Tibial nerve (tissue), 4 donors: ENCODE measurements around the gene STAB2. TPM values are rescaled to one million over a fixed set of nuclear protein-coding genes. Genes with fewer than 3 reads are reported as not detected.

Experiments
- DNase-seq, 2 donors: peaks; one replicate each; pipeline ENCODE4 v3.0.0-alpha.2; 2019; ENCODE audit warnings: low spot score in 2 of 2
- H3K27ac ChIP-seq, 4 donors: fragments of 200-600 bp; sonication (generic) in 3 of 4; one replicate each; pipeline ENCODE4 v1.5.1; 2017 to 2019; ENCODE audit warnings: mild to moderate bottlenecking in 1 of 4
- H3K27me3 ChIP-seq, 2 donors: fragments of 200-600 bp; sonication (generic) in 1 of 2; one replicate each; pipeline versions ENCODE4 v1.5.1 to v1.6.0; 2017 to 2019
- H3K36me3 ChIP-seq, 3 donors: fragments of 200-600 bp; sonication (generic); one replicate each; pipeline ENCODE4 v1.5.1; 2018 to 2019
- H3K4me1 ChIP-seq, 4 donors: fragments of 200-600 bp; sonication (generic) in 3 of 4; one replicate each; pipeline ENCODE4 v1.5.1; 2017 to 2019
- H3K4me3 ChIP-seq, 4 donors: fragments of 200-600 bp; sonication (generic) in 3 of 4; one replicate each; pipeline ENCODE4 v1.5.1; 2017 to 2019; ENCODE audit warnings: mild to moderate bottlenecking in 1 of 4, moderate library complexity in 1 of 4
- H3K9me3 ChIP-seq, 4 donors: fragments of 200-600 bp; sonication (generic) in 3 of 4; one replicate each; pipeline ENCODE4 v1.5.1; 2017 to 2019
- EP300 ChIP-seq, 2 donors: sonication (generic); formaldehyde crosslinking; IDR thresholded peaks; one replicate each; pipeline ENCODE4 v1.6.1; 2017; ENCODE audit warnings: antibody characterized with exemption in 2 of 2, mild to moderate bottlenecking in 1 of 2
- POLR2A ChIP-seq, 2 donors: fragments of 450-650 bp; IDR thresholded peaks; one replicate each; pipeline ENCODE4 v1.6.1; 2017; ENCODE audit warnings: antibody characterized with exemption in 2 of 2, mild to moderate bottlenecking in 2 of 2, moderate library complexity in 2 of 2
- WGBS, 2 donors: methylation state at CpG; one replicate each; pipeline ENCODE4 v1.1.5; 2018; 5-methylcytosine and 5-hydroxymethylcytosine counted together
- total RNA-seq, 4 donors: library from RNA; depleted of rRNA; stranded (reverse); fragments of >200 nt; gene quantifications; one replicate each; pipeline ENCODE4 v1.1.0, GENCODE V29; 2016
- TF ChIP-seq, protein P1 (sequence below), 5 experiments: fragments of 200-600 bp in 3 of 5; fragments of 450-650 bp in 2 of 5; sonication (generic) in 3 of 5; IDR thresholded peaks; one replicate each; pipeline ENCODE4 v1.5.1; 2016 to 2019; ENCODE audit warnings: antibody characterized with exemption in 5 of 5, mild to moderate bottlenecking in 3 of 5, moderate library complexity in 2 of 5

STAB2 gene
- total RNA-seq, 4 donors from 2014 or later = 0.20 TPM; not detected in 3

- Histone ChIP-seq H3K9me3 (no peaks in the 10 kb centered on the region), H3K36me3 (no peaks in the 10 kb centered on the region), H3K27ac (no peak overlapping the region), H3K4me1 (no peaks in the 10 kb centered on the region), H3K4me3 (no peak overlapping the region), H3K27me3 (no peaks in the 10 kb centered on the region)
- WGBS, 2 donors = 72 to 80% methylated on average over 15 of the region's 15 CpGs
- TF ChIP-seq EP300 (IDR thresholded peaks at IDR 0.05) (no peak), POLR2A (IDR thresholded peaks at IDR 0.05) (no peak)
- TF ChIP-seq, protein P1, sequence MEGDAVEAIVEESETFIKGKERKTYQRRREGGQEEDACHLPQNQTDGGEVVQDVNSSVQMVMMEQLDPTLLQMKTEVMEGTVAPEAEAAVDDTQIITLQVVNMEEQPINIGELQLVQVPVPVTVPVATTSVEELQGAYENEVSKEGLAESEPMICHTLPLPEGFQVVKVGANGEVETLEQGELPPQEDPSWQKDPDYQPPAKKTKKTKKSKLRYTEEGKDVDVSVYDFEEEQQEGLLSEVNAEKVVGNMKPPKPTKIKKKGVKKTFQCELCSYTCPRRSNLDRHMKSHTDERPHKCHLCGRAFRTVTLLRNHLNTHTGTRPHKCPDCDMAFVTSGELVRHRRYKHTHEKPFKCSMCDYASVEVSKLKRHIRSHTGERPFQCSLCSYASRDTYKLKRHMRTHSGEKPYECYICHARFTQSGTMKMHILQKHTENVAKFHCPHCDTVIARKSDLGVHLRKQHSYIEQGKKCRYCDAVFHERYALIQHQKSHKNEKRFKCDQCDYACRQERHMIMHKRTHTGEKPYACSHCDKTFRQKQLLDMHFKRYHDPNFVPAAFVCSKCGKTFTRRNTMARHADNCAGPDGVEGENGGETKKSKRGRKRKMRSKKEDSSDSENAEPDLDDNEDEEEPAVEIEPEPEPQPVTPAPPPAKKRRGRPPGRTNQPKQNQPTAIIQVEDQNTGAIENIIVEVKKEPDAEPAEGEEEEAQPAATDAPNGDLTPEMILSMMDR (IDR thresholded peaks at IDR 0.05) = no peak
- DNase-seq = no peak
These were observed 155.4 kb downstream of the STAB2 start for GRCh38 chr12:103742349-103742932.

DNA sequence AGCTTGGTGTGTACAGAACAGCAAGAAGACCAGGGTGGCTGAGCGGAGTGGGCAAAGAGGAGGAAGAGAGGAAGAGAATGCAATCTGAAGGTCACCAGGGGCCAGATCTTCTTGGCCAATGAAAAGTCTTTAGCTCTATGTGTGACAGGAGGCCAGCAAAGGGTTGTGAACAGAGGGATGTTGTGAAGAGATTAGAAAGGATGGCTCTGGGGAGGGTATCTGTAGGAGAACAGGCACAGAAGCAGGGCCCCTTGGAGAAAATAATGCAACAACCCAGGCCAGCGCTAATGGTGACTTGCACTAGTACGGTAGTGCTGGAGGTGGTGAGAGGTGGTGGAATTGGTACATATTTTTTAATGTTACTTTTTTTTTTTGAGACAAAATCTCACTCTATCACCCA lies 156.7 kb downstream of the STAB2 start:
- H3K27ac ChIP-seq = no peak overlapping the region
- TF ChIP-seq, protein P1 (IDR thresholded peaks at IDR 0.05) = no peak
- H3K4me1 ChIP-seq = no peaks in the 10 kb centered on the region
- no peak for DNase-seq
- no peaks in the 10 kb centered on the region for H3K27me3 ChIP-seq
- H3K9me3 ChIP-seq = no peaks in the 10 kb centered on the region
- 93 to 94% methylated on average over 3 of the region's 3 CpGs for WGBS, 2 donors
- no peaks in the 10 kb centered on the region for H3K36me3 ChIP-seq
- no peak overlapping the region for H3K4me3 ChIP-seq

DNA sequence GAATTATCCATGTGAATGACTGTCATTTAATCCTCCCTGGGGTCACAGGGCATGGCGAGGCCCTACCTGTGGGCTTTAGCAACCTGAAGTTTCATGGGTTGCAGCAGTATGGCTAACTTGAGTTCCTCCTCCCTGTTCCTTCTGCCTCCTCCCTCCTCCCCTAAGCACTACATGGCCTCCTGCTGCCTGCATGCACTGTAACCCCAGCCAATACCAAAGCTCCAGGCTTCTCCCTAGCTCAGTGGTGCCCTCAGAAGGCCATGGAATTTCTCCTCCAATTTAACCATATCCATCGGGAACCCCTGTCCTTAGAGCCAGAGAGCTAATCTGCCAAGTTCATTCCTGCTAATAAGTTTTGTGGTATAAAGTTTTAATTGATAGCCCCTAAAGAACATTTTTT lies 158.9 kb downstream of the STAB2 start:
- no peak for TF ChIP-seq EP300 (IDR thresholded peaks at IDR 0.05)
- Histone ChIP-seq H3K36me3 (no peaks in the 10 kb centered on the region), H3K27ac (no peak overlapping the region), H3K27me3 (no peaks in the 10 kb centered on the region), H3K9me3 (no peaks in the 10 kb centered on the region), H3K4me3 (no peak overlapping the region), H3K4me1 (no peaks in the 10 kb centered on the region)
- no peak for DNase-seq
- 71 to 82% methylated on average over 2 of the region's 2 CpGs for WGBS, 2 donors

DNA sequence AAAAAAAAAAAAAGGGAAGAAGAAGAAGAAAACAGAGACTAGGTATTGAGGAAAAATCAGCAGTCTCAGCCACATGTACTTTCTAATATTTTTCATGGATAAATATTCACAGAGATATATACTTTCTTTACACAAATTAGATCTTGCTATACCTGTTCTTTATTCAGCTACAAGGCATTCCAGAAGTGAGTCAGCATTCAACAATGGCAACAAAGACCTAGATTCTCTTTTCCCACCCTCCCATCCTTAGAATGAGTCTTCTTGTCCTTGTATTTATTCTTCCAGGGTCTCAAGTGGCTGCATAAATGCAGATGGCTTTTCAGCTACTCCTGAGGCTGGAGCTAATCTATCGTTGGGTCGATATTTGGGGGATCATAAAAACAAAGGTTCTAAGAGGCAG lies 160.9 kb downstream of the STAB2 start:
- TF ChIP-seq, protein P1 (IDR thresholded peaks at IDR 0.05) = no peak
- TF ChIP-seq POLR2A (IDR thresholded peaks at IDR 0.05) = no peak
- no peak for TF ChIP-seq EP300 (IDR thresholded peaks at IDR 0.05)
- 88 to 89% methylated on average over 2 of the region's 2 CpGs for whole genome bisulfite sequencing, 2 donors

GRCh38 chr12:103748875-103749274 lies 161.8 kb downstream of the STAB2 start:
- TF ChIP-seq POLR2A (IDR thresholded peaks at IDR 0.05) = no peak
- TF ChIP-seq, protein P1 (IDR thresholded peaks at IDR 0.05) = no peak
- no peak for TF ChIP-seq EP300 (IDR thresholded peaks at IDR 0.05)
- no peaks in the 10 kb centered on the region for H3K4me1 ChIP-seq
- H3K27me3 ChIP-seq = no peaks in the 10 kb centered on the region
- H3K36me3 ChIP-seq = no peaks in the 10 kb centered on the region
- no peak overlapping the region for H3K27ac ChIP-seq
- H3K4me3 ChIP-seq = no peak overlapping the region
- no peaks in the 10 kb centered on the region for H3K9me3 ChIP-seq
- DNase-seq = no peak
- 86 to 87% methylated on average over 12 of the region's 12 CpGs for WGBS, 2 donors

More for the DNA sequence above, 160.9 kb downstream of the STAB2 start:
- H3K27me3 ChIP-seq = no peaks in the 10 kb centered on the region
- no peaks in the 10 kb centered on the region for H3K36me3 ChIP-seq
- no peak for DNase-seq
- H3K27ac ChIP-seq = no peak overlapping the region
- H3K4me1 ChIP-seq = no peaks in the 10 kb centered on the region
- H3K9me3 ChIP-seq = no peaks in the 10 kb centered on the region
- H3K4me3 ChIP-seq = no peak overlapping the region

DNA sequence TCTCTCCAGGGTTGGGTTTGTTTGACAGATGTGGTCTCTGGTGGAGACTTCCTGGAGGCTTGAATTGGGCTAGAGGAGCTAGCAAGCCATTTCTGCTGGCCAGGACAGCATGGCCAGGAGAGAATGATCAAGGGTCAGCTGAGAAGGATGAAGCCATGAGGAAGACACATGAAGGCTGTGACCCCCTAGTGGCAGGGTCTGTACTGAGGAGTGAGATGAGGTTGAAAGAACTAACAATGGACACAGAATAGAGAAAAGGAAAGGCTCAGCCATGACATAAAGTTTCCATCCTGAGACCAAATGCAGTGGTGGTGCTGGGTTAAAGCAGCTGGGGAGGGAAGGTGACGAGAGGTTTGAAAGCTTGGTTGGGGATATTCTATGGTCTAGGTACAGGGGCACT lies 164.1 kb downstream of the STAB2 start:
- no peak for DNase-seq
- H3K4me3 ChIP-seq = no peak overlapping the region
- no peaks in the 10 kb centered on the region for H3K4me1 ChIP-seq
- TF ChIP-seq POLR2A (IDR thresholded peaks at IDR 0.05) (no peak), EP300 (IDR thresholded peaks at IDR 0.05) (no peak)
- TF ChIP-seq, protein P1 (IDR thresholded peaks at IDR 0.05) = no peak
- no peaks in the 10 kb centered on the region for H3K27me3 ChIP-seq
- no peaks in the 10 kb centered on the region for H3K9me3 ChIP-seq
- WGBS, 2 donors = 92 to 93% methylated on average over 1 of the region's 1 CpG
- H3K27ac ChIP-seq = no peak overlapping the region
- H3K36me3 ChIP-seq = no peaks in the 10 kb centered on the region
